ENCODE measurements around the gene DMD. TPM values are rescaled to one million over a fixed set of nuclear protein-coding genes. Genes with fewer than 3 reads are reported as not detected.

DMD gene
- total and polyA plus RNA-seq, 8 donors, result 6.8 to 117 (median 44.2) TPM

DNA sequence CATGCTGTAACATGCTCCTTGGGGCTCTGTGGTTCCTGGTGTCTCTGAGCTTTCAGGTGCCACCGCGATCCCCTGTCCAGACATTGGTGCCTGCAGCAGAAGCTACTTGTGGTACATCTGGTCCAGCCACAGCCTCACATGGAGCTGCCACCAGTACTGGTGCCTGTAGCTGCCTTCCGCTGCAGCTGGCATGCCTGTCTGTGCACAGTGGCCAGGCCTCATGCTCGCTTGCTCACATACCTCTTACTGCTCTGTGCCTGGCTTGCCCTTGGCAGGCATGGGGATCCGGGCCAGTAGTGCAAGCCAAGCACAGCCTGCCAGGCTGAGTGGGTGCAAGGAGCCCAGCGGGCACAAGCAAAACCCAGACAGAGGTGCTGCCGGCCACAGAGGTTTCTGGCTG, 618.6 kb downstream of the DMD start:
- TF ChIP-seq POLR2AphosphoS5 (IDR thresholded peaks at IDR 0.05) (no peak), EP300 (IDR thresholded peaks at IDR 0.05) (no peak), POLR2A (IDR thresholded peaks at IDR 0.05) (no peak)
- TF ChIP-seq, protein P1, sequence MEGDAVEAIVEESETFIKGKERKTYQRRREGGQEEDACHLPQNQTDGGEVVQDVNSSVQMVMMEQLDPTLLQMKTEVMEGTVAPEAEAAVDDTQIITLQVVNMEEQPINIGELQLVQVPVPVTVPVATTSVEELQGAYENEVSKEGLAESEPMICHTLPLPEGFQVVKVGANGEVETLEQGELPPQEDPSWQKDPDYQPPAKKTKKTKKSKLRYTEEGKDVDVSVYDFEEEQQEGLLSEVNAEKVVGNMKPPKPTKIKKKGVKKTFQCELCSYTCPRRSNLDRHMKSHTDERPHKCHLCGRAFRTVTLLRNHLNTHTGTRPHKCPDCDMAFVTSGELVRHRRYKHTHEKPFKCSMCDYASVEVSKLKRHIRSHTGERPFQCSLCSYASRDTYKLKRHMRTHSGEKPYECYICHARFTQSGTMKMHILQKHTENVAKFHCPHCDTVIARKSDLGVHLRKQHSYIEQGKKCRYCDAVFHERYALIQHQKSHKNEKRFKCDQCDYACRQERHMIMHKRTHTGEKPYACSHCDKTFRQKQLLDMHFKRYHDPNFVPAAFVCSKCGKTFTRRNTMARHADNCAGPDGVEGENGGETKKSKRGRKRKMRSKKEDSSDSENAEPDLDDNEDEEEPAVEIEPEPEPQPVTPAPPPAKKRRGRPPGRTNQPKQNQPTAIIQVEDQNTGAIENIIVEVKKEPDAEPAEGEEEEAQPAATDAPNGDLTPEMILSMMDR (IDR thresholded peaks at IDR 0.05), result no peak
- Histone ChIP-seq H3K4me1 (no peaks in the 10 kb centered on the region), H3K36me3 (no peaks in the 10 kb centered on the region), H3K27me3 (no peaks in the 10 kb centered on the region), H3K9me3 (peaks cover 0 to 17% (median 13%) of the 10 kb centered on the region in 4 donors), H3K4me3 (no peak overlapping the region), H3K27ac (no peak overlapping the region)
- intact Hi-C loops (cut with DNase I; ENCODE audit: low total_unique reads), result no loop called here
- WGBS, 5 donors, result 80 to 100% (median 89%) methylated on average over 2 to 7 of the region's 7 CpGs
- no peak for DNase-seq

DNA sequence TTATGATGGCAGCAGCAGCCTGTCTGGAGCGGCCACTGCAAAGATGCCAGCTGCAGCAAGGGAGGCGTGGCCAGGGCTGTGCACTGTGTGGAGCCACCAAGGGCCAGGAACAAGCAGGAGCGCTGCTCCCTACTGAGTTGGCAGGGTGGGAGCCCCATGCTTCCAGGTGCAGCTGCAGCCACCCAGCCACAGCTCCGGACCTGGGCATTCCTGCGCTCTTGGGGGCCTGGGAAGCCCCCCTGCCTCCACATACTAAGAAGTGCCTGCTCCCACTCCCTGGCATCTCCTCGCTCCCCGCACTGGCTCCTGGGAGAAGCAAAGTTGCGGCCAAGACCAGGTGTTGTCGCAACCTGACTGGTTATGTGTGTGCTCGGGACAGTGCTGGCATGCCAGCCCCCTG, 619.8 kb downstream of the DMD start:
- H3K36me3 ChIP-seq, result no peaks in the 10 kb centered on the region
- DNase-seq, result no peak
- H3K27ac ChIP-seq, result no peak overlapping the region
- H3K4me1 ChIP-seq, result no peaks in the 10 kb centered on the region
- H3K4me3 ChIP-seq, result no peak overlapping the region
- peaks cover 0 to 17% (median 13%) of the 10 kb centered on the region in 4 donors for H3K9me3 ChIP-seq
- TF ChIP-seq POLR2AphosphoS5 (IDR thresholded peaks at IDR 0.05) (no peak), EP300 (IDR thresholded peaks at IDR 0.05) (no peak), POLR2A (IDR thresholded peaks at IDR 0.05) (no peak)
- TF ChIP-seq, protein P1 (IDR thresholded peaks at IDR 0.05), result no peak
- WGBS, 5 donors, result 85 to 97% (median 86%) methylated on average over 4 to 10 of the region's 10 CpGs
- no peaks in the 10 kb centered on the region for H3K27me3 ChIP-seq
- intact Hi-C loops (cut with DNase I; ENCODE audit: low total_unique reads), result no loop called here

DNA sequence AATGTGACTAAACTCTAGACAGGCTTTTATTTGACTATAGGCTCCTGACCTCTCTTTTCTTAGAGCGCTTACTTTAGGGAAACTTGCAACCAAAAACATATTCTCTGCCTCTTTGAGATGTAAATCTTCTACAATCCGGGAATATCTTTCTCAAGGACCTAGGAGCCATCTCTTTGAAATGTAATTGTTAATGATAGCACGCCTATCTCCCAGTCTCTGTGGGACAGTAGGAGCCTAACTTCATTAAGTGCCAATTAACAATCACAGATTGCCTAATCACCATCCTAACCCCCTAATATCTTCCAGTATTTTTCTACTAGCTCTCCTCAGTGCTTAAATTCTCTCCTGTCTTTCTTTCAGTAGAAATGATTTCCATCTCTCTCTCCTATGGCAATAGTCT, 628.6 kb downstream of the DMD start:
- Histone ChIP-seq H3K4me1 (no peaks in the 10 kb centered on the region), H3K27ac (no peak overlapping the region), H3K27me3 (no peaks in the 10 kb centered on the region), H3K4me3 (no peak overlapping the region), H3K9me3 (no peaks in the 10 kb centered on the region), H3K36me3 (no peaks in the 10 kb centered on the region)
- 40 to 72% (median 60%) methylated on average over 3 of the region's 3 CpGs for WGBS, 5 donors
- intact Hi-C loops (cut with DNase I; ENCODE audit: low total_unique reads), result no loop called here
- no peak for DNase-seq
- TF ChIP-seq EP300 (IDR thresholded peaks at IDR 0.05) (no peak), POLR2AphosphoS5 (IDR thresholded peaks at IDR 0.05) (no peak), POLR2A (IDR thresholded peaks at IDR 0.05) (no peak)
- TF ChIP-seq, protein P1 (IDR thresholded peaks at IDR 0.05), result no peak

DNA sequence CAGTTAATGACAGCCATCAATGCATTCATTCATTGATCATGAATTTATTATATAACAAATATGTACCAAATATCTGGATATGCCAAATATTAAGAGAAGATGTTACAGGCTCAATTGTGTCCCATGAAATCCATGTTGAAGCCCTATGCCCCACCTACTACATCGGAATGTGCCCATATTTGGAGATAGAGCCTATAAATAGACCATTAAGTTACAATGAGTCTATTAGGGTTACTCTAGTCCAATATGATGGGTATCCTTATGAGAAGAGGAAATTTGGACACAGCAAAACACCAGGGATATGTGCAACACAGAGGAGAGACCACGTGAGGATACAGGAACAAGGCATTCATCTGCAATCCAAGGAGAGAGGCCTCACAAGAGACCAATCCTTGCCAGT, 634.5 kb downstream of the DMD start:
- TF ChIP-seq POLR2A (IDR thresholded peaks at IDR 0.05) (no peak), POLR2AphosphoS5 (IDR thresholded peaks at IDR 0.05) (no peak), EP300 (IDR thresholded peaks at IDR 0.05) (no peak)
- TF ChIP-seq, protein P1 (IDR thresholded peaks at IDR 0.05), result no peak
- H3K4me1 ChIP-seq, result no peaks in the 10 kb centered on the region
- H3K36me3 ChIP-seq, result no peaks in the 10 kb centered on the region
- WGBS, 5 donors, result 76 to 87% (median 82%) methylated on average over 2 of the region's 2 CpGs
- H3K9me3 ChIP-seq, result no peaks in the 10 kb centered on the region
- DNase-seq, result no peak
- no peaks in the 10 kb centered on the region for H3K27me3 ChIP-seq
- no peak overlapping the region for H3K27ac ChIP-seq
- H3K4me3 ChIP-seq, result no peak overlapping the region
- intact Hi-C loops (cut with DNase I; ENCODE audit: low total_unique reads), result no loop called here
